ENCODE results near the gene KATNAL1.
"Not testable (repeated sequence)": the region's sequence is repeated elsewhere in the genome, so short reads cannot be mapped to it uniquely, and the experiment has no call there.

Gene KATNAL1

DNA sequence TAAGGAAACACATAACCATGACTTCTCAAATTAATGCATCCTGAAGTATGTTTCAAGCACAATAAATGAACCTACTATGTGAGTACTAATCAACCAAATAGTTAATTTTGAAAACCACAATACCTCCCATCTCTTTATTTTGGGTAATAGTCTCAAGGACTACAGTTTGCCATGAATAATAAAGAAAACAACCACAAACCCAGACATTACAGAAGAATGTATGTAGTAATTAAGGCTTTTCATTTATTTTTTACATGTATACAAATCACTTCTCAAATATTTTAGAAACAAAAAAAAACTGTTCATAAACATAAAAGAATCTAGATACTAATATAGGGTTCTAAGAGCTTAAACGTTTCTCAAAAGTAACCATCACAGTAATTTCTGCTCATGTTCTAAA, 6.8 kb downstream of the KATNAL1 start:
- TF ChIP-seq, protein P1, sequence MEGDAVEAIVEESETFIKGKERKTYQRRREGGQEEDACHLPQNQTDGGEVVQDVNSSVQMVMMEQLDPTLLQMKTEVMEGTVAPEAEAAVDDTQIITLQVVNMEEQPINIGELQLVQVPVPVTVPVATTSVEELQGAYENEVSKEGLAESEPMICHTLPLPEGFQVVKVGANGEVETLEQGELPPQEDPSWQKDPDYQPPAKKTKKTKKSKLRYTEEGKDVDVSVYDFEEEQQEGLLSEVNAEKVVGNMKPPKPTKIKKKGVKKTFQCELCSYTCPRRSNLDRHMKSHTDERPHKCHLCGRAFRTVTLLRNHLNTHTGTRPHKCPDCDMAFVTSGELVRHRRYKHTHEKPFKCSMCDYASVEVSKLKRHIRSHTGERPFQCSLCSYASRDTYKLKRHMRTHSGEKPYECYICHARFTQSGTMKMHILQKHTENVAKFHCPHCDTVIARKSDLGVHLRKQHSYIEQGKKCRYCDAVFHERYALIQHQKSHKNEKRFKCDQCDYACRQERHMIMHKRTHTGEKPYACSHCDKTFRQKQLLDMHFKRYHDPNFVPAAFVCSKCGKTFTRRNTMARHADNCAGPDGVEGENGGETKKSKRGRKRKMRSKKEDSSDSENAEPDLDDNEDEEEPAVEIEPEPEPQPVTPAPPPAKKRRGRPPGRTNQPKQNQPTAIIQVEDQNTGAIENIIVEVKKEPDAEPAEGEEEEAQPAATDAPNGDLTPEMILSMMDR (IDR thresholded peaks at IDR 0.05; ENCODE audit: low read depth, low read length, missing control alignments), result no peak
- no peak for DNase-seq (ENCODE audit: extremely low read depth, low read depth)

DNA sequence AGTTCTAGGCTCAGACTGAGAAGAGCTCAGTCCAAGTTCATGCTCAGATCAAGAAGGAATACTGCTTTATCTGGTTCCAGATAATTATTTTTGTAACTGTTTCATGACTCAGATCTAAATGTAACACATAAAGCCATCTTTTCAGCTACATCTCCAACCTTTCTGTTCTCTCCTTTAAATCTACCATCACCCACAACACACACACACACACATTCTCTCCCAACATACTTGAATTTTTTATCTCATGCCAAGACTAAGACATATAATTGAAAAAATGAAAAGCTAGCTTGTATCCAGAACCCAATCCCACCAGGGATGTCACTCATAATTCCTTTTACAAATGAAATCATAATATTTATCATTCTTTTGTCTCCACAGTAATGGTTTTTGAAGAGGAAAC, 7.6 kb downstream of the KATNAL1 start:
- TF ChIP-seq, protein P1 (IDR thresholded peaks at IDR 0.05; ENCODE audit: low read depth, low read length, missing control alignments), result no peak
- DNase-seq (ENCODE audit: extremely low read depth, low read depth), result no peak
- H3K4me3 ChIP-seq (replicated peaks; ENCODE audit: low read depth, low read length), result no peak overlapping the region

More for the DNA sequence above, 6.8 kb downstream of the KATNAL1 start:
- H3K4me3 ChIP-seq (replicated peaks; ENCODE audit: low read depth, low read length), result no peak overlapping the region

DNA sequence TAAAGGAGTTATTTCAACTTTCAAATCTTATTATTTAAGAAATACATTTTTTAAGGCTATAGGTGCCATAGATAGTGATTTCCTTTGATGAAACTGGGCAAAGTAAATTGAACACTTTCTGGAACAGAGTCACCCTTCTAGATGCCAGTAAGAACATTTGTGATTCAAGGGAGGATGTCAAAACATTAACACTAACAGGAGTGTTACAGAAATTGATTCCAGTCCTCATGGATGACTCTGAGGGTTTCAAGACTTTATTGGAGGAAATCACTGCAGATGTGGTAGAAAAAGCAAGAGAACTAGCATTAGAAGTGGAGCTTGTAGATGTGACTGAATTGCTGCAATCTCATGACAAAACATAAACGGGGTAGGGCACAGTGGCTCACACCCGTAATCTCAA, 12.2 kb downstream of the KATNAL1 start:
- TF ChIP-seq, protein P1 (IDR thresholded peaks at IDR 0.05; ENCODE audit: low read depth, low read length, missing control alignments), result no peak
- no peak overlapping the region for H3K4me3 ChIP-seq (replicated peaks; ENCODE audit: low read depth, low read length)
- no peak for DNase-seq (ENCODE audit: extremely low read depth, low read depth)

DNA sequence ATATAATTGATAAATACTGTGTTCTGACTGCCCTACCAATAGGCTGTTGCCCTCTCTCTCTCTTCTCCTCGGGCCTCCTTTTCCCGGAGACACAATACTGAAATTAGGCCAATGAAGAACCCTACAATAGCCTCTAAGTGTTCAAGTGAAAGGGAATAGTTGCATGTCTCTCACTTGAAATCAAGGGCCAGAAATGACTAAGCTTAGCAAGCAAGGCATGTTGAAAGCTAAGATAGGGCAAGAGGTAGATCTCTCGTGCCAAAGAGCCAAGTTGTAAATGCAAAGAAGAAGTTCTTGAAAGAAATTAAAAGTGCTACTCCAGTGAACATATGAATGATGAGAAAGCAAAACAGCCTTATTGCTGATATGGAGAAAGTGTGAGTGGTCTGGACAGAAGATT, 13.3 kb downstream of the KATNAL1 start:
- TF ChIP-seq, protein P1 (IDR thresholded peaks at IDR 0.05; ENCODE audit: low read depth, low read length, missing control alignments), result no peak
- no peak for DNase-seq (ENCODE audit: extremely low read depth, low read depth)
- no peak overlapping the region for H3K4me3 ChIP-seq (replicated peaks; ENCODE audit: low read depth, low read length)

DNA sequence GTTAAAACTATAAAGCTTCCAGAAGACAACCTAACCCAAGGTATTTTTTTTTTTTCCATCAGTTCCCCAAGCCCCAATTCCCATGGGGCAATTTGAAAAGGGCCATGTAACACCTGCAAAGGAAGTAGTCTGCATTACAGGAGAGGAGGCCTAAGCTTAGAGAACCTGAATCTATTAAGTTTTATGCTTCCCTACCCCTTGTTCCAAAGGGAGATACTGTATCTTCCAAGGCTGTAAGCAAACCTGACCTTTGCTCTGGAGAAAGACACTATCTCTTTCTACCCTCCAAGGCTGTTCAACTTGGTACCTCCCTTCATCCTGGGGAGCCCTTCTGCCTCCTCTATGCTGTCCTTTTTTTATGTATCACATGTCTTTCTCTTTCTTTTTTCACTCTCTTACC, 15.0 kb downstream of the KATNAL1 start:
- H3K4me3 ChIP-seq (replicated peaks; ENCODE audit: low read depth, low read length), result no peak overlapping the region

DNA sequence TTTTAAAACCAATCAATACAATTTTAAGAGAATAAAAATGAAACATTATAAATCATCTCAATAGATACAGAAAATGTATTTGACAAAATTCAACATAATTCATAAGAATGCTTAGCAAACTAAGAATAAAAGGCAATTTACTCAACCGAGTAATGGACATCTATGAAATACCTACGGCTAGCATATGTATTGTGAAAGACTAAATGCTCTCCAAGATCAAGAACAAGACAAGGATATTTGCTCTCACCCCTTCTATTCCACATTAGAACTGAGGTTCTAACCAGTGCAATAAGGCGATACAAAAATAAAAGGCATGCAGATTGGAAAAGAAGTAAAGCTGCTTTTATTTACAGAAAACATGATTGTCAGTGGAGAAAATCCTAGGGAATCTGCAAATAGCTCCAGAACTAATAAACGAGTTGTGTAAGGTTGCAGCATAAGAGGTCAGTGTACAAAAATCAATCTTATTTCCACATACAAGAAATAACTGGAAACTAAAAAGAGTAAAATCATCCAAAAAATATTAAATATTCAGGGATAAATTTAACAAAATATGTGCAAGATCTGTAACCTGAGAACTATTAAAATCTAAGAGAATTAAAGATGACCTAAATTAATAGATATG, 16.4 kb downstream of the KATNAL1 start:
- H3K4me3 ChIP-seq (replicated peaks; ENCODE audit: low read depth, low read length), result no peak overlapping the region
- TF ChIP-seq, protein P1 (IDR thresholded peaks at IDR 0.05; ENCODE audit: low read depth, low read length, missing control alignments), result no peak
- DNase-seq (ENCODE audit: extremely low read depth, low read depth), result no peak

More for the DNA sequence above, 15.0 kb downstream of the KATNAL1 start:
- DNase-seq (ENCODE audit: extremely low read depth, low read depth), result no peak
- TF ChIP-seq, protein P1 (IDR thresholded peaks at IDR 0.05; ENCODE audit: low read depth, low read length, missing control alignments), result no peak

DNA sequence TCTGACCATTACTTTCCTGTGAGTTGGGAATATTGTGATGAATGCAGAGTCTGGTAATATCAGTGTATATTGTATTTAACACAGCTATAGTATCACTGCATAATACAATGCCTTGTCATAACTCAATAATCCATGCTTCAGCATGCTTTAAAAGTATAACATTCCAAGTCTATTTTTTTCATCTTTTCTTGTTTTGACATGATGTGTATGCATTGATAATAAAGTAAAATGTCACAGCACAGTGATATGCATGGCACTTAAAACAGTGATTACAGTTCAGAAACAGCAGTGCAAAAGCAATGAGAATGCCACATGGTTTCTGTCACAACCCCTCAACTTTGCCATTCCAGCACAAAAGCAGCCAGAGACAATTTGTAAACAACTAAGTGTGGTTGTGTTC, 17.8 kb downstream of the KATNAL1 start:
- H3K4me3 ChIP-seq (replicated peaks; ENCODE audit: low read depth, low read length), result no peak overlapping the region
- DNase-seq (ENCODE audit: extremely low read depth, low read depth), result no peak
- TF ChIP-seq, protein P1 (IDR thresholded peaks at IDR 0.05; ENCODE audit: low read depth, low read length, missing control alignments), result no peak

DNA sequence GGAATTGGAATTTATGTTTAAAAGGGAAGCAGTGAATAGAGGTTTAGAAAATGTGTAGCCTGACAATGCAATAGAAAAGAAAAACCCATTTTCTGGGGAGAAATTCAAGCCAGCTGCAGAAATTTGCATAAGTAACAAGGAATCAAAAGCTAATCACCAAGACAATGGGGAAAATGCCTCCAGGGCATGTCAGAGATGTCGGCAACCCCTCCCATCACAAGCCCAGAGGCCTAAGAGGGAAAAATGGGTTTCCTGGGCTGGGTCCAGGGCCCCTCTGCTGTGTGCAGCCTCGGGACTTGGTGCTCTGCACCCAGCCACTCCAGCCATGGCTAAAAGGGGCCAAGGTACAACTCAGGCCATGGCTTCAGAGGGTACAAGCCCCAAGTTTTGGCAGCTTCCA, 21.3 kb downstream of the KATNAL1 start:
- H3K4me3 ChIP-seq (replicated peaks; ENCODE audit: low read depth, low read length); DNase-seq (ENCODE audit: extremely low read depth, low read depth): not testable (repeated sequence)

Data from HFF-Myc (cell line).